HUES48 (cell line): ENCODE data around the gene CUX1.

Experiments used
- H3K27ac ChIP-seq: one replicate; pipeline ENCODE4 v1.7.0; 2013; ENCODE audit warnings: low read depth, low read length, inconsistent platforms
- H3K27me3 ChIP-seq: 2 replicates; pipeline ENCODE4 v1.6.1; 2013; ENCODE audit warnings: mild to moderate bottlenecking, low read length; ENCODE audit not compliant: control insufficient read depth, insufficient read depth
- H3K36me3 ChIP-seq: 2 replicates; pipeline ENCODE4 v1.6.1; 2013; ENCODE audit warnings: low read length; ENCODE audit not compliant: control insufficient read depth, insufficient read depth
- H3K4me1 ChIP-seq: 2 replicates; pipeline ENCODE4 v1.6.1; 2013; ENCODE audit warnings: mild to moderate bottlenecking, low read length; ENCODE audit not compliant: control insufficient read depth, insufficient read depth
- H3K4me3 ChIP-seq: 2 replicates; pipeline ENCODE4 v1.5.1; 2013; ENCODE audit warnings: mild to moderate bottlenecking, low read depth, low read length
- H3K9ac ChIP-seq: 2 replicates; pipeline ENCODE4 v1.6.1; 2013; ENCODE audit warnings: mild to moderate bottlenecking, low read depth, low read length, moderate library complexity
- H3K9me3 ChIP-seq: 2 replicates; pipeline ENCODE4 v1.6.1; 2013; ENCODE audit warnings: low read length; ENCODE audit not compliant: control insufficient read depth, insufficient read depth

The CUX1 gene

DNA sequence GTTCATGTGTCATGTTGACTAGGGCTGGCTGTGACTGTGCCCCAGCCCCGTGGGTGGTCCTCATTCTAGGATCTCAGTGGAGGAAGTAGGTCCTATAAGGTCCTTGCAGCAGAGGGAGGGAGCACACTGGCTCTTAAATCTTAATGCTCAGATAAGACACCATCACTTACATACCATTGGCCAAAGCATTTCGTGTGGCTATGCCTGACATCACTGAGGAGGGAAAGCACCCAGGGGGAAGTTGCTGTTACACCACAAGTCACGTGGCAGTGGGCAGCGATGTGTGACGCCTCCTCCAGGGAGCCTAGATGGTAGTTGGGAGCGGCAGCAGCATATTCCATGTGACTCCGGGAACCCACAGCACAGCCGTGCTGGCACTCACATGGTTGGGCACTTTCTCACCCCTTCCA lies 244.6 kb downstream of the CUX1 start:
- H3K4me1 ChIP-seq, result peaks cover 17% of the 10 kb centered on the region
- no peak overlapping the region for H3K27ac ChIP-seq
- no peaks in the 10 kb centered on the region for H3K9me3 ChIP-seq
- no peak overlapping the region for H3K9ac ChIP-seq
- H3K4me3 ChIP-seq, result no peak overlapping the region
- H3K27me3 ChIP-seq, result no peaks in the 10 kb centered on the region
- H3K36me3 ChIP-seq, result no peaks in the 10 kb centered on the region

DNA sequence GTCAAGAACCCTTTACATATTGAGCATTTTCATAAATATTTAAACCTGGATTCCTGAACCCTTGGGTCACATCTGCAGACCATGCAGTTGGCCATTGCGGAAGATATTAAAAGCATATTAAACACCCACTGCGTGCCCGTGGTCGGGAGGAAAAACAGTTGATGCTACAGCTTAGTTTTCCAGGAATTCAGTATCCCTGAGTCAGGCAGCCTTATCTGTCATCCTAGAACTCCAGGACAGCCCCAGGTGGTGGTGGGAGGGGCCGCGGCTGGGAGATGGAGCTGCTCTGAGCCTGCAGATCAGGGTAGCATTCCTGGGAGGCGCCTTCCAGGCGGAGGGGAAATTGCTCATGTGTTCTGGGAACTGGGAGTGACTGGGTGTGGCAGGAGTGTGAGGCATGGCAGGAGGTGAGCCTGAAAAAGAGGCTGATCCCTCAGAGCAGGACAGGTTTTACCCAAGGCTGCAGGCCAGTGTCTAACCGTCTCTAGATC lies 246.3 kb downstream of the CUX1 start:
- no peak overlapping the region for H3K9ac ChIP-seq
- no peaks in the 10 kb centered on the region for H3K36me3 ChIP-seq
- no peak overlapping the region for H3K4me3 ChIP-seq
- H3K27me3 ChIP-seq, result no peaks in the 10 kb centered on the region
- peaks cover 17% of the 10 kb centered on the region for H3K4me1 ChIP-seq
- H3K27ac ChIP-seq, result peak overlapping the region; percentile 79
- H3K9me3 ChIP-seq, result no peaks in the 10 kb centered on the region

DNA sequence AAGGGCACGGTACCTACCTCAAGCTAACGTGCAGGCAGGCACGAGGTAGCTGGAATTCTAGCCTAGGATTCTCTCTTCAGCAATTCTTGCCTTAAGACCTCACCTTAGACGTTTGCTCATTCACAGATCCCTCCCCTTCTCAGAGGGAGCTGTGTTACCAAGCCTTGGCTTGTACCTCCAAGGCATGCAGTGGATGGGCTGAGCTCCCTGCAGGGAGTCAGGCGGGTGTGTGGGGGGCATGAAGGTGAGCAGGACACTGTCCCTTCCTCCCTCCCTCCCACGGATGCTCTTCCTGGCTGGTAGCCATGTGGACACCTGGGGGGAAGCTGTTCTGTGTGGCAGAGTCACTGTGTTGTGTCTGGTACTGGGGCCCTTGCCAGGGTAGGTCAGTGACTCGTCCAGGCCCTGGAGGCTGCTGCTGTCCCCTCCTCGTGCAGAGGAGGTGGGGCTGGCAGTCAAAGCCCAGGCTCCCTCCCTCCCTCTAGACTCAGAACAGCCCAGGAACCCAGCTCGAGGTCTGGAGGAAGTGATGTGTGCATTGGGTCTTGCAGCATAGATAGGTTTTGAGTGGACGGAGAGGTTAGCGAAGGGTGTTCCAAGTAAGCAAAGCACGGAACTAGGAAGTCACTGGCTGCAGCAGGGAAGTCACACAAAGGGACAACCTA lies 247.1 kb downstream of the CUX1 start:
- H3K27ac ChIP-seq, result peak overlapping the region; percentile 79

DNA sequence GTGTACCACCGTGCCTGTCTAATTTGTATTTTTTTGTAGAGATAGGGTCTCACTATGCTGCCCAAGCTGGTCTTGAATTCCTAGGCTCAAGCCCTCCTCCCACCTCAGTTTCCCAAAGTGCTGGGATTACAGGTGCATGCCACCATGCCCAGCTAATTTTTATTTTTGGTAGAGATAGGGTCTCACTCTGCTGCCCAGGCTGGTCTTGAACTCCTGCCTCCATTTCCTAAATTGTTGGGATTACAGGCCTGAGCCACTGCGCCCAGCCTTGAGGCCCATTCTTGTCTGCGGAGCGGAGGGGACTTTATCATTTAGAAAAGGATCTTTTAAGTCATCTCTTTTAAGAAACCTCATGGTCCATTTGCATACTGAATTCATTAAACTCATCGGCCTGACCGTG lies 247.8 kb downstream of the CUX1 start:
- Histone ChIP-seq H3K27ac (no peak overlapping the region), H3K4me1 (peaks cover 17% of the 10 kb centered on the region)

More for the DNA sequence above, 247.1 kb downstream of the CUX1 start:
- Histone ChIP-seq H3K36me3 (no peaks in the 10 kb centered on the region), H3K27me3 (no peaks in the 10 kb centered on the region), H3K4me3 (no peak overlapping the region), H3K9me3 (no peaks in the 10 kb centered on the region), H3K9ac (no peak overlapping the region), H3K4me1 (peaks cover 17% of the 10 kb centered on the region)

DNA sequence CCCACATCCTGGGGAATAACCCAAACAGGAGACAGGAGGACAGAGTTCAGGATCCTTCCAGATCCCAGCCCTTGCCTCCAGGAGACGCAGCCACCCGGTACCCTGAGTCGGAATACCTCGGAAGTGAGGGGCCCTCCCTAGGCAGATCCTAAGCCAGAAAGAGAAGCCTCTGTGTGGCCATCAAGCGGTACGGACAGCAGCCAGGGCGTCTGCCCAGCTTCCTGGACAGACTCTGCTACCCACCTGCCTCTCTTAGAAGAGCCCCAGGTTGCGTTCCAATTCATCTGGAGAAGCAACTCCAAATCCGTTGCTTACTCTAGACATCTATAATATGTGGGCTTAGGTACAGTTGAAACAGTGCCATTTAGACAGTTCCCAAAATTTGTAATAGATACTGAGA lies 249.1 kb downstream of the CUX1 start:
- H3K36me3 ChIP-seq, result peaks cover 10% of the 10 kb centered on the region
- no peaks in the 10 kb centered on the region for H3K9me3 ChIP-seq
- H3K9ac ChIP-seq, result no peak overlapping the region
- H3K27me3 ChIP-seq, result no peaks in the 10 kb centered on the region
- H3K4me3 ChIP-seq, result no peak overlapping the region
- no peak overlapping the region for H3K27ac ChIP-seq
- peaks cover 17% of the 10 kb centered on the region for H3K4me1 ChIP-seq

More for the DNA sequence above, 247.8 kb downstream of the CUX1 start:
- H3K36me3 ChIP-seq, result no peaks in the 10 kb centered on the region
- no peaks in the 10 kb centered on the region for H3K27me3 ChIP-seq
- H3K4me3 ChIP-seq, result no peak overlapping the region
- no peak overlapping the region for H3K9ac ChIP-seq
- H3K9me3 ChIP-seq, result no peaks in the 10 kb centered on the region

GRCh38 chr7:102068846-102069245 lies 251.4 kb downstream of the CUX1 start:
- Histone ChIP-seq H3K4me3 (no peak overlapping the region), H3K4me1 (peaks cover 13% of the 10 kb centered on the region), H3K27me3 (no peaks in the 10 kb centered on the region), H3K27ac (no peak overlapping the region), H3K9me3 (no peaks in the 10 kb centered on the region), H3K36me3 (peaks cover 15% of the 10 kb centered on the region), H3K9ac (no peak overlapping the region)

DNA sequence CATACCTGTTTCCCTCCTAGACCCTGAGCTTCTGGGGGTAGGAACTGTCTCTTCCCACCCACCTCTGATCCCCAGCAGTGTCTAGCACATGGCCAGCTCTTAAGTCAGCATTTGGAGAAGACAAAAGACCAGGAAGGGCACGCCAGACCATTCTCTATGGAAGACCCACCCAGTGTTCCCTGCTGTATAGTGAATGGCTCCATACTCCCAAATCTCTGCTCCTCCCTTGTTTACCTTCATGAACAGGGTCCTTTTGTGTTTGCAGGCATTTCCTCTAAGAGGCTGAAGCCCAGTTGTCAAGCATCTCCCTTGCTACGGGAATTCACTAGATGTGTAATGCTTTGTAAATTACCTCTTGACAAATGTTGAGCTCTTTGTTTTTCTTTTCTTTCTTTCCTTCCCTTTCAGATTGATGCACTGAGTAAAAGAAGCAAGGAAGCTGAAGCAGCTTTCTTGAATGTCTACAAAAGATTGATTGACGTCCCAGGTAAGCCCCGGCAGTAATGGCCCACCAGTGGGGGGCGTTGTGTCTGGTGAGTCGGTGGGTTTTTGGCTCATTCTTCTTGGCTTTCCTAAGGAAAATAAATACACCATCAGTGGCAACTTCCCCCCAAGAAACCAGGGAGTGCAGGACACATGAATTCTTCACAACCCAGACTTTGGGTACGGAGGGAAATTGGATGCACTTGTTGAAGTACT lies 252.7 kb downstream of the CUX1 start:
- no peak overlapping the region for H3K4me3 ChIP-seq
- no peak overlapping the region for H3K9ac ChIP-seq
- peak overlapping the region; percentile 2 for H3K27ac ChIP-seq
- peaks cover 15% of the 10 kb centered on the region for H3K36me3 ChIP-seq
- no peaks in the 10 kb centered on the region for H3K27me3 ChIP-seq
- peaks cover under 1% of the 10 kb centered on the region; the same call in 1 of the 2 replicates for H3K4me1 ChIP-seq
- no peaks in the 10 kb centered on the region for H3K9me3 ChIP-seq

- no peaks in the 10 kb centered on the region for H3K27me3 ChIP-seq
- no peaks in the 10 kb centered on the region for H3K9me3 ChIP-seq
- 0 out of 2 replicates have a peak, but pooled peaks cover 2% of the 10 kb centered on the region for H3K4me1 ChIP-seq
- H3K27ac ChIP-seq, result no peak overlapping the region
- H3K9ac ChIP-seq, result no peak overlapping the region
- H3K36me3 ChIP-seq, result peaks cover 15% of the 10 kb centered on the region
- no peak overlapping the region for H3K4me3 ChIP-seq
Measured at GRCh38 chr7:102072003-102072402, 254.6 kb downstream of the CUX1 start.

DNA sequence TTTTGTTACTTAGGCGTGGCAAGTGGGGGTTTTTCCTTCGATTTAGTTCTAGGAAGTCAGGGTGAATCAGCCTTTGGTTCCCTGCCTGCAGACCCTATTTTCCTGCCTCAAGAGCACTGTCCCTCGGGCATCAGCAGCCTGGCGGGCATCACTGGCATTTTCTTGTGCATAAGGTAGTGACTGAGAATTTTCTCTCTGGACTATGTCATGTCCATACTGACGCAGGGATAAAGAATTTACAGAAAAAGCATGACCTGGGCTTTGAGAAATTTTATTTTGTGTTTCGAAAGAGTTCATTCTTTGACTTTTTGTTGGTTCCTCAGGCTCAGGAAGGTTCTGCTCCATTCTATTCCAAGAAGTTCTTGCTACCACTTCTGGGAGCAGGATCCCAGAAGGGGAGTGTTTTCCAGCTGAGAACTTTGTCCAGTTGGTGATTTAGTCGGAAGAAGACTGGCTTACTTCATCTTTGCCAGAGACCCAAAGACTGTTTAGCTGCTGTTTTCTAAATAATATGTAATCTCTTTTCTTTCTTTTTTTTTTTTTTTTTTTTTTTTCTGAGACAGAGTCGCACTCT lies 255.3 kb downstream of the CUX1 start:
- Histone ChIP-seq H3K27ac (no peak overlapping the region), H3K9me3 (no peaks in the 10 kb centered on the region), H3K4me1 (peaks cover 9% of the 10 kb centered on the region; the same call in 1 of the 2 replicates), H3K36me3 (peaks cover 15% of the 10 kb centered on the region), H3K27me3 (no peaks in the 10 kb centered on the region), H3K9ac (no peak overlapping the region), H3K4me3 (no peak overlapping the region)

DNA sequence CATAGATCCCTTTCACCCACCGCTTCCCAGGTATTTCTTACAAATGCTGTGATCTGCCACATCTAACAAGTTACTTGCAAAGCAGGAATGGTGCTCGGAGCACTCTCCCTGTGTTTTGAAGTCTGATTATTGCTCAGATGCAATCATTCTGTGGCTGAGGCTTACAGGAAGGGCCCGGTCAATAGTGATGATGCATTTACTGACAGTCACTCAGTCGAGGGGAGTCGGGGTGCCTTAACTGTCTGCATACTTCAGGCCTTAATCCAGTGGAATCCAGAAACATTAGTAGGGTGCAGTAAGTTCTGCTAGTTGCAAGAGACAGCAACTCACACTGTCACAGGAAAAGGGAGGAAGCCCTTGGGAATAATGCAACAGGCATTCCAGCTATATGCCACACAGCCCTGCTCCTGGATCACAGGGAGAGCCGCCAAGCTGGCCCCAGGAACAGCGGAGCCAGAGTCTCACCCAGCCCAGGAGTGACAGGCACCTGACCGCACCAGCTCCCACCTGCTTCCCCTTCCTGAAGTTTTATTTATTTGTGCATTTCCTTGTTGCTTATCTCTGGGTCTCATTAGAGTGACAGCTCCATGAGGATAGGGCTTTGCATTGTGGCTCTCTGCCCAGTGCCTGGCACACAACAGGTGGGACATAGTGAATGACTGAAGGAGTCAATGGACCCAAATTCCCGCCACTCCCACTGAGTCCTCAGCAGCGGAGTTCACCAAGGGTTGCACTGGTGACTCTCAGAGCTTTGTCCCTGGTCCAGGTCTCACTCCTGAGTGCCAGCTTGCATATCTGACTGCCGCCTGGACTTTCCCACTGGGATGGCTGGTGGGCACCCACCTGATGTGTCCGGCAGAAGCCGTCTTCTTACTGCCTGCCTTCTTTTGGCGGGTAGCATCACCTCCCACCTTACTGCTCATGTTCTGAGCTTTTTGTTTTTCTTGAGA lies 256.8 kb downstream of the CUX1 start:
- H3K36me3 ChIP-seq, result peaks cover 15% of the 10 kb centered on the region
- peaks cover 9% of the 10 kb centered on the region for H3K4me1 ChIP-seq
- no peak overlapping the region for H3K27ac ChIP-seq
- H3K9me3 ChIP-seq, result no peaks in the 10 kb centered on the region
- H3K4me3 ChIP-seq, result no peak overlapping the region
- no peak overlapping the region for H3K9ac ChIP-seq
- H3K27me3 ChIP-seq, result no peaks in the 10 kb centered on the region
